Measurements from ENCODE around the gene HAUS8. TPM values are rescaled to one million over a fixed set of nuclear protein-coding genes. Genes with fewer than 3 reads are reported as not detected.

The HAUS8 gene, protein sequence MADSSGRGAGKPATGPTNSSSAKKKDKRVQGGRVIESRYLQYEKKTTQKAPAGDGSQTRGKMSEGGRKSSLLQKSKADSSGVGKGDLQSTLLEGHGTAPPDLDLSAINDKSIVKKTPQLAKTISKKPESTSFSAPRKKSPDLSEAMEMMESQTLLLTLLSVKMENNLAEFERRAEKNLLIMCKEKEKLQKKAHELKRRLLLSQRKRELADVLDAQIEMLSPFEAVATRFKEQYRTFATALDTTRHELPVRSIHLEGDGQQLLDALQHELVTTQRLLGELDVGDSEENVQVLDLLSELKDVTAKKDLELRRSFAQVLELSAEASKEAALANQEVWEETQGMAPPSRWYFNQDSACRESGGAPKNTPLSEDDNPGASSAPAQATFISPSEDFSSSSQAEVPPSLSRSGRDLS
- polyA plus RNA-seq: 1 to 10 TPM; 7.8 to 9.3 TPM

DNA sequence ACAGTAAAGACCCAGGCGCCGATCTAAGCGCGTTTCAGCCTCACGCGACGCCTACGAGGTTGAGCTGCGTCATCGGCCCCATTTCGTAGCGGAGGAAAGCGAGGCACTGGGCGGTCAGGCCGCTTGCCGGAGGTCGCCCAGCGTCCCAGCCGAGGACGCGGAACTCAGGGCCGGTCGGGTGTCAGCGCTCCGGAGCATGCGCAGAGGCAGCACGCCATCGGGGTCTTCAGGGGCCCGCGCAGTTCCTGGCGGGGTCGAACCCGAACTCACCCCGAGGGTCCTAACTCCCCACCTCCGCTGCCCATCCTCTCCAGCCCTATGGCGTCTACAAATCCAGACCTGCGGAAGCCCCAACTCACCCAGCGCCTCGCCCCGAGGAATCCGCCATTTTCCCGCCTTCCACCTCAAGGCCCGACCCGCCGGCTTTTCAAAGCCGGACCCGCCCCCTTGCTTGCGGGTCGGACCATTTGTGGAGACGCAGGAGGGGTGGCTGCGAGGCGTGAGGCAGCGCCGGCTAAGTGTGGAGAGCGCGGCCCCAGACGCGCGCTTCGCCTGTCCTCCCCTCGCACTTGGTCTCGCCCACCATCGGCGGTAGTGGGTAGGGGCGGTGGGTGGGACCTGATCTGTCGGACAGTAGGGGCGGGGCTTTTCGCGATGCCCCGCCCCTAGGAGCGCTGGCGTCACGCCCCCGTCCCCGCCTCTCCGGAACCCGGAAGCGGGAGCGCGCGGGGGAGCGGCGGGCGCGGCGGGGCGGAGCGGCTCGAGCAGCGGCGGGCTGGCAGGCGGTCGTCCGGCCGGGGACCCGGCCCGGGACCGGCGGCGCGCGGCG, at the start of gene HAUS8, which contains the start of gene MYO9B:
Gene HAUS8, minus strand, starts transcription at position 418 of the 829 bp plus-strand sequence. Its CDS starts 30 bp downstream, at position 388.
Gene MYO9B, plus strand, starts transcription at position 743 of the 829 bp plus-strand sequence. CDS start 25,941 bp downstream, outside the sequence.
- peaks cover 7 to 17% of the 10 kb centered on the region in 2 donors for H3K4me1 ChIP-seq (ENCODE audit: control insufficient read depth in 2 of 2, insufficient read depth in 2 of 2, low read length in 1 of 2)

DNA sequence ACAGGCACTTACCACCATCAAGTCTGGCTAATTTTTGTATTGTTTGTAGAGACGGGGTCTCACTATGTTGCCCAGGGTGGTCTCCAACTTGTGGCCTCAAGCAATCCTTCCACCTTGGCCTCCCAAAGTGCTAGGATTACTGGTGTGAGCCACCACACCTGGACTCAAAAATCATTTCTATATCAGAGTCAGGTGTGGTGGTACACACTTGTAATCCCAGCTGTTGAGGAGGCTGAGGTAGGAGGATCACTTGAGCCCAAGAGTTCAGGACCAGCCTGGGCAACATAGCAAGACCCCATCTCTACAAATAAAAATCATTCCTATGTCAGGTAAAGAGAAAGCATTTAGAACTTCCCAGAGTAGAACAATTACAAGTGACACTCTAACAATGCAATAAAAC, 48.8 kb upstream of the HAUS8 start:
- H3K4me3 ChIP-seq (ENCODE audit: low read depth in 1 of 2, low read length in 2 of 2): no peak overlapping the region
- H3K27ac ChIP-seq (ENCODE audit: low read depth in 2 of 2, low read length in 1 of 2): peak overlapping the region in 1 of 2 donors; percentile 36
- WGBS, 2 donors: 96 to 100% methylated on average over 1 of the region's 1 CpG
- H3K27me3 ChIP-seq (ENCODE audit: control insufficient read depth in 1 of 2, insufficient read depth in 2 of 2, low read length in 2 of 2): no peaks in the 10 kb centered on the region
- peaks cover 0 to 2% of the 10 kb centered on the region in 2 donors for H3K36me3 ChIP-seq (ENCODE audit: control insufficient read depth in 2 of 2, insufficient read depth in 2 of 2, low read length in 1 of 2)
- H3K4me1 ChIP-seq (ENCODE audit: control insufficient read depth in 2 of 2, insufficient read depth in 2 of 2, low read length in 1 of 2): no peaks in the 10 kb centered on the region
- no peaks in the 10 kb centered on the region for H3K9me3 ChIP-seq (ENCODE audit: control insufficient read depth in 2 of 2, insufficient read depth in 1 of 2, low read depth in 1 of 2, low read length in 1 of 2)

More for the DNA sequence above, at the start of gene HAUS8, which contains the start of gene MYO9B:
- Histone ChIP-seq H3K27ac (ENCODE audit: low read depth in 2 of 2, low read length in 1 of 2) (peak within 1 kb of the TSS; percentile 85 to 96), H3K9me3 (ENCODE audit: control insufficient read depth in 2 of 2, insufficient read depth in 1 of 2, low read depth in 1 of 2, low read length in 1 of 2) (no peaks in the 10 kb centered on the region), H3K36me3 (ENCODE audit: control insufficient read depth in 2 of 2, insufficient read depth in 2 of 2, low read length in 1 of 2) (peaks cover 0 to 4% of the 10 kb centered on the region in 2 donors), H3K4me3 (ENCODE audit: low read depth in 1 of 2, low read length in 2 of 2) (peak within 1 kb of the TSS; percentile 90 to 94), H3K27me3 (ENCODE audit: control insufficient read depth in 1 of 2, insufficient read depth in 2 of 2, low read length in 2 of 2) (no peaks in the 10 kb centered on the region)
- 1% methylated on average over 71 to 103 of the region's 103 CpGs for WGBS, 2 donors

DNA sequence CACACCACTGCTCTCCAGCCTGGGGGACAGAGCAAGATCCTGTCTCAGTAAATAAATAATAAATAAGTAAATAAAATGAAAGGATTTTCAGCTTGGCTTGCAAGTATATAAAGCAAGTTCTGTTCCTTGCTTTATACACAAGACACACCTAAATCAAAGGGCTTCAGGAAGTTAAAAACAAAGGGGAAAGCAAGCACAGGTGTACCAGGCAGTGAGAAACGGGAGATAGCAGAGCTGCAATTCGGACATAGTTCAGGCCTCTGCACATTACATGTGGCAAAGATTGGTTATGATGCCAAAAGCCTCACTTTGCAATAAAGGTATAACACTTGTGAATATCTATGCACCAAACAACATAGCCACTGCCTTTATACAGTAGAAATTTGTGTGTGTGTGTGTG, 47.8 kb upstream of the HAUS8 start:
- Histone ChIP-seq H3K27ac (ENCODE audit: low read depth in 2 of 2, low read length in 1 of 2) (no peak overlapping the region), H3K4me1 (ENCODE audit: control insufficient read depth in 2 of 2, insufficient read depth in 2 of 2, low read length in 1 of 2) (no peaks in the 10 kb centered on the region), H3K4me3 (ENCODE audit: low read depth in 1 of 2, low read length in 2 of 2) (no peak overlapping the region), H3K27me3 (ENCODE audit: control insufficient read depth in 1 of 2, insufficient read depth in 2 of 2, low read length in 2 of 2) (no peaks in the 10 kb centered on the region), H3K36me3 (ENCODE audit: control insufficient read depth in 2 of 2, insufficient read depth in 2 of 2, low read length in 1 of 2) (peaks cover 0 to 3% of the 10 kb centered on the region in 2 donors), H3K9me3 (ENCODE audit: control insufficient read depth in 2 of 2, insufficient read depth in 1 of 2, low read depth in 1 of 2, low read length in 1 of 2) (no peaks in the 10 kb centered on the region)
- 83 to 97% methylated on average over 2 of the region's 2 CpGs for WGBS, 2 donors

DNA sequence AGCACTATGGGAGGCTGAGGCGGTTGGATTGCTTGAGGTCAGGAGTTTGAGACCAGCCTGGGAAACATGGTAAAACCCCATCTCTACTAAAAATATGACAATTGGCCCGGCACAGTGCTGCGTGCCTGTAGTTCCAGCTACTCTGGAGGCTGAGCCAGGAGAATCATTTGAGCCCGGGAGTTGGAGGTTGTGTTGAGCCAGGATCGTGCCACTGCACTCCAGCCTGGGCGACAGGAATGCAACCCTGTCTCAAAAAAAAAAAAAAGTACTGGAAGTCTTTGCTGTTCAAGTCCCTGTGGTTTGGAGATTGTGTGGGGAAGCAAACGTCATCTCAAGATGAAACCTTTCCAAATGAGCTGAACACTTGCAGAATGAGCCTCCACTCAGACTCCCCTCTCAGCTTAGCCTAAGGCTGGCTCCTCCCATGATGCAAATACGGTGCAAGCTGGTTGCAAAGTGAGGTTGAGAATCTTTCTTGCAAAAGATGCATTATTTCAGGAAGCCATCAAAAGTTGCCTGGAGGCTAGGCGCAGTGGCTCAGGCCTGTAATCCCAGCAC, 46.6 kb upstream of the HAUS8 start:
- Histone ChIP-seq H3K9me3 (ENCODE audit: control insufficient read depth in 2 of 2, insufficient read depth in 1 of 2, low read depth in 1 of 2, low read length in 1 of 2) (no peaks in the 10 kb centered on the region), H3K4me1 (ENCODE audit: control insufficient read depth in 2 of 2, insufficient read depth in 2 of 2, low read length in 1 of 2) (no peaks in the 10 kb centered on the region), H3K27ac (ENCODE audit: low read depth in 2 of 2, low read length in 1 of 2) (no peak overlapping the region), H3K27me3 (ENCODE audit: control insufficient read depth in 1 of 2, insufficient read depth in 2 of 2, low read length in 2 of 2) (no peaks in the 10 kb centered on the region), H3K4me3 (ENCODE audit: low read depth in 1 of 2, low read length in 2 of 2) (no peak overlapping the region), H3K36me3 (ENCODE audit: control insufficient read depth in 2 of 2, insufficient read depth in 2 of 2, low read length in 1 of 2) (peaks cover 0 to 4% of the 10 kb centered on the region in 2 donors)
- WGBS, 2 donors: 72 to 73% methylated on average over 9 of the region's 9 CpGs

DNA sequence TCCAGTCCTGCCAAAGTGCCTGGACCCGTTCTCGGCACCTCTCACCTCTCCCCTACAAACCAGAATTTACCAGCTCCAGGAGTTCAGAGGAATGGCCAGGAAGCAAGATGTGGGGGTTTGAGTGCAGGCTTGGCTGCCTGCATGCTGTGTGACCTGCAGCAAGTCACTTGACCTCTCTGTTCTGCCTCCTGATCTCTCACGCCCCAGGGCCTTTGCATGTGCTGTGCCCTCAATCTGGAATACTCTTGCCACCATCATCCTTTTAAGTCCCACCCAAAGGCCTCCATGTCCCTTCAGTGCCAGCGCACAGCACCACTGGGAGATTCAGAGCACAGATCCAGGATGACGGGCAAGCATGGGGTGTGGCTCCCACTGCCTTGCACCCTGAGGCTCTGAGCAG, 43.7 kb upstream of the HAUS8 start:
- no peak overlapping the region for H3K27ac ChIP-seq (ENCODE audit: low read depth in 2 of 2, low read length in 1 of 2)
- peaks cover 3% of the 10 kb centered on the region in 2 donors for H3K4me1 ChIP-seq (ENCODE audit: control insufficient read depth in 2 of 2, insufficient read depth in 2 of 2, low read length in 1 of 2)
- H3K4me3 ChIP-seq (ENCODE audit: low read depth in 1 of 2, low read length in 2 of 2): no peak overlapping the region
- no peaks in the 10 kb centered on the region for H3K27me3 ChIP-seq (ENCODE audit: control insufficient read depth in 1 of 2, insufficient read depth in 2 of 2, low read length in 2 of 2)
- H3K36me3 ChIP-seq (ENCODE audit: control insufficient read depth in 2 of 2, insufficient read depth in 2 of 2, low read length in 1 of 2): peaks cover 0 to 8% of the 10 kb centered on the region in 2 donors
- H3K9me3 ChIP-seq (ENCODE audit: control insufficient read depth in 2 of 2, insufficient read depth in 1 of 2, low read depth in 1 of 2, low read length in 1 of 2): no peaks in the 10 kb centered on the region
- 91 to 95% methylated on average over 5 of the region's 5 CpGs for WGBS, 2 donors

DNA sequence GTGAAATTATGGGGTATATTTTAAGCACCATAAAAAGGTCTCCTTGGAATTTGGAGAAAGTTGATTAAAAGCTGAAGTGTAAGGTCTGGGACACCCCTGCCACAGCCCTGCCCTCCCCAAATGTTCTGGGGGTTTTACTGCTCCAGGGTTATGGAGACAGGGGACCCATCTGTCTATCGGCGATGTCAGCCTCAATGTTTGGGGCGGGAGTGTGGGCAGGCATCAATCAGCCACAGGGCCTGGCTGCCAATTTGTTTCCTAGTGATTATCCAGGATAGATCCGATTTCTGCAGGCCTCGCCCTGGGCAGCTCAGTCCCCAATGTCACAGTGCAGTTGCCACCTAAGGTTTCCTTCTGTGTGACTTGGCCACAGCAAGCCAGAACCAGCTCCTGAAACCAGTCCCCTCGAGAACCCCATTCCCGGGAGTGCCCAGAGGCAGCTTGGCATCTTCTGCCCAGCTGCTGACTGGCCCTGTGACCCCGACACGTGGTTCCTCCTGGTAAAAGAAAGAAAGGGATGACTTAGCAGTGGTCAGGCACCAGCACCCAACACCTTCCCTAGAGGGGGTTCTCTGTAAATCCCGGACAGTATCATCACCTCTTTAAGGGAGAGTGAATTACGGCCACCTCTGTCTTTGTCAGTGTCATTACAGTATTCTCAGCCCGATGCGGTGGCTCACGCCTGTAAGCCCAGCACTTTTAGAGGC, 41.9 kb upstream of the HAUS8 start:
- peaks cover 9 to 14% of the 10 kb centered on the region in 2 donors for H3K4me1 ChIP-seq (ENCODE audit: control insufficient read depth in 2 of 2, insufficient read depth in 2 of 2, low read length in 1 of 2)
- no peak overlapping the region for H3K27ac ChIP-seq (ENCODE audit: low read depth in 2 of 2, low read length in 1 of 2)
- no peaks in the 10 kb centered on the region for H3K9me3 ChIP-seq (ENCODE audit: control insufficient read depth in 2 of 2, insufficient read depth in 1 of 2, low read depth in 1 of 2, low read length in 1 of 2)
- peaks cover 0 to 18% of the 10 kb centered on the region in 2 donors for H3K36me3 ChIP-seq (ENCODE audit: control insufficient read depth in 2 of 2, insufficient read depth in 2 of 2, low read length in 1 of 2)
- H3K27me3 ChIP-seq (ENCODE audit: control insufficient read depth in 1 of 2, insufficient read depth in 2 of 2, low read length in 2 of 2): no peaks in the 10 kb centered on the region
- WGBS, 2 donors: 81 to 85% methylated on average over 14 of the region's 14 CpGs
- no peak overlapping the region for H3K4me3 ChIP-seq (ENCODE audit: low read depth in 1 of 2, low read length in 2 of 2)

GRCh38 chr19:17114414-17114831, 39.2 kb upstream of the HAUS8 start:
- H3K27ac ChIP-seq (ENCODE audit: low read depth in 2 of 2, low read length in 1 of 2): peak overlapping the region; percentile 64 to 72
- no peaks in the 10 kb centered on the region for H3K27me3 ChIP-seq (ENCODE audit: control insufficient read depth in 1 of 2, insufficient read depth in 2 of 2, low read length in 2 of 2)
- no peaks in the 10 kb centered on the region for H3K9me3 ChIP-seq (ENCODE audit: control insufficient read depth in 2 of 2, insufficient read depth in 1 of 2, low read depth in 1 of 2, low read length in 1 of 2)
- no peak overlapping the region for H3K4me3 ChIP-seq (ENCODE audit: low read depth in 1 of 2, low read length in 2 of 2)
- peaks cover 12 to 15% of the 10 kb centered on the region in 2 donors for H3K4me1 ChIP-seq (ENCODE audit: control insufficient read depth in 2 of 2, insufficient read depth in 2 of 2, low read length in 1 of 2)
- 42 to 59% methylated on average over 12 of the region's 12 CpGs for WGBS, 2 donors
- peaks cover 0 to 19% of the 10 kb centered on the region in 2 donors for H3K36me3 ChIP-seq (ENCODE audit: control insufficient read depth in 2 of 2, insufficient read depth in 2 of 2, low read length in 1 of 2)

GRCh38 chr19:17113127-17113785, 38.0 kb upstream of the HAUS8 start:
- H3K36me3 ChIP-seq (ENCODE audit: control insufficient read depth in 2 of 2, insufficient read depth in 2 of 2, low read length in 1 of 2): peaks cover 0 to 19% of the 10 kb centered on the region in 2 donors
- WGBS, 2 donors: 91% methylated on average over 17 of the region's 17 CpGs
- H3K9me3 ChIP-seq (ENCODE audit: control insufficient read depth in 2 of 2, insufficient read depth in 1 of 2, low read depth in 1 of 2, low read length in 1 of 2): no peaks in the 10 kb centered on the region
- H3K27me3 ChIP-seq (ENCODE audit: control insufficient read depth in 1 of 2, insufficient read depth in 2 of 2, low read length in 2 of 2): no peaks in the 10 kb centered on the region
- peaks cover 12 to 17% of the 10 kb centered on the region in 2 donors for H3K4me1 ChIP-seq (ENCODE audit: control insufficient read depth in 2 of 2, insufficient read depth in 2 of 2, low read length in 1 of 2)
- H3K4me3 ChIP-seq (ENCODE audit: low read depth in 1 of 2, low read length in 2 of 2): no peak overlapping the region
- no peak overlapping the region for H3K27ac ChIP-seq (ENCODE audit: low read depth in 2 of 2, low read length in 1 of 2)
